Neural progenitor cell (in vitro differentiated cells): Measurements from ENCODE around the gene ARAF. TPM values are rescaled to one million over a fixed set of nuclear protein-coding genes. Genes with fewer than 3 reads are reported as not detected.

Experiments
- DNase-seq: peaks from one replicate; pipeline ENCODE4 v3.0.0-alpha.2; 2016; ENCODE audit warnings: low spot score
- H2AFZ ChIP-seq: fragments of 200-600 bp; sonication (generic); replicated peaks from 2 replicates; pipeline ENCODE4 v1.6.1; 2016; ENCODE audit warnings: antibody characterized with exemption
- H3F3A ChIP-seq: fragments of 200-600 bp; sonication (generic); 2 replicates; pipeline ENCODE4 v1.6.1; 2016; ENCODE audit warnings: antibody characterized with exemption, low read depth
- H3K27ac ChIP-seq: fragments of 200-600 bp; sonication (generic); 2 replicates; pipeline ENCODE4 v1.5.1; 2016; ENCODE audit warnings: mild to moderate bottlenecking
- H3K27me3 ChIP-seq: fragments of 200-600 bp; sonication (generic); 2 replicates; pipeline ENCODE4 v1.6.1; 2016; ENCODE audit warnings: mild to moderate bottlenecking, moderate library complexity
- H3K36me3 ChIP-seq: fragments of 200-600 bp; sonication (generic); 2 replicates; pipeline ENCODE4 v1.5.1; 2016
- H3K4me1 ChIP-seq: fragments of 200-600 bp; sonication (generic); 2 replicates; pipeline ENCODE4 v1.6.1; 2016; ENCODE audit warnings: mixed run types
- H3K4me2 ChIP-seq: fragments of 200-600 bp; sonication (generic); 2 replicates; pipeline ENCODE4 v1.6.1; 2016
- H3K4me3 ChIP-seq: fragments of 200-600 bp; sonication (generic); 2 replicates; pipeline ENCODE4 v1.5.1; 2016
- H3K79me2 ChIP-seq: fragments of 200-600 bp; sonication (generic); 2 replicates; pipeline ENCODE4 v1.6.1; 2016; ENCODE audit warnings: low read depth
- H3K9ac ChIP-seq: fragments of 200-600 bp; sonication (generic); 2 replicates; pipeline ENCODE4 v1.6.1; 2016
- H3K9me3 ChIP-seq: fragments of 200-600 bp; sonication (generic); 2 replicates; pipeline ENCODE4 v1.5.1; 2016; ENCODE audit warnings: low read depth
- H4K20me1 ChIP-seq: fragments of 200-600 bp; sonication (generic); 2 replicates; pipeline ENCODE4 v1.6.1; 2016; ENCODE audit warnings: low read depth
- H3K27ac Mint-ChIP-seq: 3 replicates; pipeline ENCODE4 v1.8.0; 2021; ENCODE audit warnings: mixed read lengths
- H3K27me3 Mint-ChIP-seq: 2 replicates; pipeline ENCODE4 v1.8.0; 2022; ENCODE audit warnings: low read depth, mild to moderate bottlenecking, inconsistent platforms, moderate library complexity, mixed read lengths; ENCODE audit not compliant: insufficient read depth
- H3K36me3 Mint-ChIP-seq: 3 replicates; pipeline ENCODE4 v1.8.0; 2021; ENCODE audit warnings: mixed read lengths
- H3K4me1 Mint-ChIP-seq: 3 replicates; pipeline ENCODE4 v1.8.0; 2021; ENCODE audit warnings: mixed read lengths
- H3K4me3 Mint-ChIP-seq: 3 replicates; pipeline ENCODE4 v1.8.0; 2021; ENCODE audit warnings: mild to moderate bottlenecking, moderate library complexity, mixed read lengths
- H3K9me3 Mint-ChIP-seq: 3 replicates; pipeline ENCODE4 v1.8.0; 2020; ENCODE audit warnings: mixed read lengths
- EZH2 ChIP-seq: fragments of 200-600 bp; sonication (generic); IDR thresholded peaks from 2 replicates; pipeline ENCODE4 v1.6.1; 2017; ENCODE audit warnings: antibody characterized with exemption, mild to moderate bottlenecking, moderate library complexity
- EZH2phosphoT487 ChIP-seq: fragments of 200-600 bp; sonication (generic); IDR thresholded peaks from 2 replicates; pipeline ENCODE4 v1.6.1; 2017; ENCODE audit warnings: antibody characterized with exemption
- total RNA-seq: library from RNA; depleted of rRNA; stranded (reverse); fragments of >200 nt; gene quantifications from 2 replicates; pipeline ENCODE4 v1.2.3, GENCODE V29; 2015; ENCODE audit warnings: low replicate concordance
- TF ChIP-seq, protein P1 (sequence below): fragments of 200-600 bp; sonication (generic); IDR thresholded peaks from 2 replicates; pipeline ENCODE4 v1.5.1; 2017; ENCODE audit warnings: antibody characterized with exemption, mild to moderate bottlenecking

ARAF gene
- total RNA-seq, 1 donor from 2014 or later = 17.4 TPM

DNA sequence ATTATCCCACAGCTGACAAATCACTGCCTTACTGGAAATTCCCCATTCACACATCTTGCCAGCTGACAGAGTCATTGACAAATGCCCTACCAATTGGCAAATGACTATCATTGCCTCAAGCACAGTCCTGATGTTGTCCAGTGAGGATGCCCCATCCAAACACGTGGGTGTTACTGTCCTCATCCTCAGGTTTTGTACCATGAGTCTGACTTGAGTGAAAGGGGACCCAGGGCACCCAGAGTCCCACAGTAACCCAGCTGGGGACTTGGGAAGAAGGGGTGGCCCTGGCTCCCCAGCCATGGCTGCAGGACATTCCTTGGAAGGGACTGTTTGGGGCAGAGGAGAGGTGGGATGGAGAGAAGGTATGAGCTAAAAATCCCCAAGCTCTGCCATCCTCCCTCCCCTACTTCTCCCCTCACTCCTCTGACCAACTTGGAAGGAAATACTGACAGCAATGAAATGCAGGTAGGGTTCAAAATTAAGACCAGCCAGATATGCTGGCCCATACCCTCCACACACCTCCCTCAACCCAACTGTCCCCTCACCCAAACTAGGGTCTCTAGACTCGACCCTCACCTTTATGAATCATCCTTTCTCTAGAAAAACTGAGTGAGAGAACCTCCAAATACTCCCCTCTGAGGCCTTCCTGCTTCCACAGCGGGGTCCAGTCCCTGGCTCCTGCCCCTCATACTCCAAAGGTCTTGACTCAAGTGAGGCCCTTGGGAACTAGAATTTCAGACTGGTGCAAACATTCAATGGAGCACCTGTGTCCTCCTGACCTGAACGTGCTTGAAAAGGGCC, 26.3 kb downstream of the ARAF start:
- H3K27ac Mint-ChIP-seq = no peak overlapping the region
- DNase-seq = no peak

DNA sequence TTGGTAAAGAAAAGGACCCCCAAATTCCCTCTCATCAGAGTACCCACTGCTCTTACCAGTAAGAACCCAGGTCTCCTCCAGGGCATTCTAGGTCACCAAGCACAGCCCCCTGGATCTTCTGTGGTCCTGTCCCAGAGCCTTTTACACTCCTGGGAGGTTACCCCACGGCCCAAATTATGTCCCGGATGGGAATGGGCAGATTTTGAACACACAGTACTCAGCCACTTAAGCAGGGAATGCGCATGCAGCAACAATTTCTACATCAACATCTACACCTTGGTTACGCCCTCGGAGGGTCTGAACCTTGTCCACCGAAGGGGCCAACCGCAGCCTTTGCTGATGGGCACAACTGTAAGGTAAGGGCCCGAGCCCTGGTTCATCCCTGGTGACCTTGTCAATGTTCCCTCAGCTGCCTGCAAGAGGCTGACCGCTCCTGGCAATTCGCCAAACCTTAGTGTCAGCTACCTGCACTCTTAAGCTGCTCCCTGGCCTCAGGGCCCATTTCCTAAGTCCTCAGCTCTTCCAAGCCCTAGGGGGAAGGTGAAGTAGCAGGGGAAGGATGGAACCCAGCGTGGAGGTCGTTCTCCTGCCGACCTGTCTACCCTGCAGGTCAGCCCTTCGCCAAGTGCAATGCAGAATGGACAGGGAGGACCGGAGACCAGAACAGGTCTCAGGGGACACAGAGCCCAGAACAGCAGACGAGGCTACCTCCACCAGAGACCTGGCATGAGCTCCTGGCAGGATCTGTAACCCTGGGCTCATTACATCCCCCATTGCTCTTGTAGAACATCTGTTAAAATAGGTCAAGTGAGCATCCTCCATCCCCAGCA, 27.1 kb downstream of the ARAF start:
- no peaks in the 10 kb centered on the region for H3K36me3 ChIP-seq
- DNase-seq = no peak
- no peak overlapping the region for H3K27ac Mint-ChIP-seq
- H3K79me2 ChIP-seq = no peaks in the 10 kb centered on the region
- H3K4me2 ChIP-seq = no peak overlapping the region
- H3K27me3 Mint-ChIP-seq = peaks cover 5% of the 10 kb centered on the region
- peaks cover 10% of the 10 kb centered on the region for H3K9me3 Mint-ChIP-seq
- no peaks in the 10 kb centered on the region for H4K20me1 ChIP-seq
- H3K4me3 Mint-ChIP-seq = no peak overlapping the region
- no peak for TF ChIP-seq EZH2
- TF ChIP-seq, protein P1, sequence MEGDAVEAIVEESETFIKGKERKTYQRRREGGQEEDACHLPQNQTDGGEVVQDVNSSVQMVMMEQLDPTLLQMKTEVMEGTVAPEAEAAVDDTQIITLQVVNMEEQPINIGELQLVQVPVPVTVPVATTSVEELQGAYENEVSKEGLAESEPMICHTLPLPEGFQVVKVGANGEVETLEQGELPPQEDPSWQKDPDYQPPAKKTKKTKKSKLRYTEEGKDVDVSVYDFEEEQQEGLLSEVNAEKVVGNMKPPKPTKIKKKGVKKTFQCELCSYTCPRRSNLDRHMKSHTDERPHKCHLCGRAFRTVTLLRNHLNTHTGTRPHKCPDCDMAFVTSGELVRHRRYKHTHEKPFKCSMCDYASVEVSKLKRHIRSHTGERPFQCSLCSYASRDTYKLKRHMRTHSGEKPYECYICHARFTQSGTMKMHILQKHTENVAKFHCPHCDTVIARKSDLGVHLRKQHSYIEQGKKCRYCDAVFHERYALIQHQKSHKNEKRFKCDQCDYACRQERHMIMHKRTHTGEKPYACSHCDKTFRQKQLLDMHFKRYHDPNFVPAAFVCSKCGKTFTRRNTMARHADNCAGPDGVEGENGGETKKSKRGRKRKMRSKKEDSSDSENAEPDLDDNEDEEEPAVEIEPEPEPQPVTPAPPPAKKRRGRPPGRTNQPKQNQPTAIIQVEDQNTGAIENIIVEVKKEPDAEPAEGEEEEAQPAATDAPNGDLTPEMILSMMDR = no peak
- TF ChIP-seq EZH2phosphoT487 = no peak
- no peaks in the 10 kb centered on the region for H3K9me3 ChIP-seq
- H3K4me3 ChIP-seq = no peak overlapping the region
- peaks cover 6% of the 10 kb centered on the region for H3K36me3 Mint-ChIP-seq
- no peaks in the 10 kb centered on the region for H3K4me1 ChIP-seq
- H2AFZ ChIP-seq = no peak overlapping the region
- H3K4me1 Mint-ChIP-seq = peaks cover 3% of the 10 kb centered on the region
- no peaks in the 10 kb centered on the region for H3F3A ChIP-seq
- no peak overlapping the region for H3K27ac ChIP-seq
- no peak overlapping the region for H3K9ac ChIP-seq
- no peaks in the 10 kb centered on the region for H3K27me3 ChIP-seq

More for the DNA sequence above, 26.3 kb downstream of the ARAF start:
- Mint-ChIP-seq H3K4me3 (no peak overlapping the region), H3K9me3 (peaks cover 10% of the 10 kb centered on the region), H3K36me3 (peaks cover 6% of the 10 kb centered on the region), H3K4me1 (peaks cover 3% of the 10 kb centered on the region), H3K27me3 (peaks cover 5% of the 10 kb centered on the region)
- H3F3A ChIP-seq = no peaks in the 10 kb centered on the region
- H3K4me3 ChIP-seq = no peak overlapping the region
- H4K20me1 ChIP-seq = no peaks in the 10 kb centered on the region
- H3K9me3 ChIP-seq = no peaks in the 10 kb centered on the region
- no peaks in the 10 kb centered on the region for H3K27me3 ChIP-seq
- H3K36me3 ChIP-seq = no peaks in the 10 kb centered on the region
- H3K9ac ChIP-seq = no peak overlapping the region
- no peaks in the 10 kb centered on the region for H3K4me1 ChIP-seq
- TF ChIP-seq EZH2 (no peak), EZH2phosphoT487 (no peak)
- TF ChIP-seq, protein P1 = no peak
- no peak overlapping the region for H3K27ac ChIP-seq
- H3K79me2 ChIP-seq = no peaks in the 10 kb centered on the region
- no peak overlapping the region for H3K4me2 ChIP-seq
- no peak overlapping the region for H2AFZ ChIP-seq

DNA sequence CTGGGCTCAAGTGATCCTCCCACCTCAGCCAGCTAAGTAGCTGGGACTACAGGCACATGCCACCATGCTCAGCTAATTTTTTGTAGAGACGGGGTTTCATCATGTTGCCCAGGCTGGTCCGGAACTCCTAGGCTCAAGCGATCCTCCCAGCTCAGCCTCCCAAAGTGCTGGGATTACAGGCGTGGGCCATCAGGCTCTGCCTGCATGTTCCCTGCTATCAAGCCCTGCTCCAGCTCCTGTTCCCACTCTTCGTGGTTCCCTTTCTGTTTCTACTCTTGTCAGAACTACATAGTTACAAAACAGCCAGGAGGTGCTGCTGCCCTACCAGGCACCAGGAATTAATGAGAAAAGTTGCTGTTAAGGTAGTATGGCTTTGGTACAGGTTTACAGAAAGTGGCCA, 30.0 kb downstream of the ARAF start:
- H3K4me3 Mint-ChIP-seq = no peak overlapping the region
- Histone ChIP-seq H3F3A (no peaks in the 10 kb centered on the region), H3K27me3 (no peaks in the 10 kb centered on the region), H3K9me3 (no peaks in the 10 kb centered on the region), H3K27ac (no peak overlapping the region), H3K79me2 (no peaks in the 10 kb centered on the region), H3K36me3 (no peaks in the 10 kb centered on the region), H3K4me1 (no peaks in the 10 kb centered on the region), H3K4me2 (no peak overlapping the region), H3K9ac (no peak overlapping the region), H4K20me1 (no peaks in the 10 kb centered on the region), H2AFZ (no peak overlapping the region), H3K4me3 (no peak overlapping the region)
- H3K9me3 Mint-ChIP-seq = peaks cover 10% of the 10 kb centered on the region
- no peaks in the 10 kb centered on the region for H3K4me1 Mint-ChIP-seq
- TF ChIP-seq EZH2 (no peak), EZH2phosphoT487 (no peak)
- TF ChIP-seq, protein P1 = no peak
- no peak for DNase-seq
- no peak overlapping the region for H3K27ac Mint-ChIP-seq
- peaks cover 2% of the 10 kb centered on the region for H3K27me3 Mint-ChIP-seq
- peaks cover 2% of the 10 kb centered on the region for H3K36me3 Mint-ChIP-seq
